Stimulated activated CD8-positive, alpha-beta memory T cell treated with anti-CD3 and anti-CD28 coated beads, Interleukin-7, amount 100 ng/mL, for 48 hours (primary cell): Measurements from ENCODE around the gene LCE2D.

Experiments used
- DNase-seq, 2 donors: peaks; one replicate each; pipeline ENCODE4 v3.0.0-alpha.2; 2020; ENCODE audit warnings: low read depth in 1 of 2; ENCODE audit errors: extremely low read depth in 1 of 2

LCE2D gene

DNA sequence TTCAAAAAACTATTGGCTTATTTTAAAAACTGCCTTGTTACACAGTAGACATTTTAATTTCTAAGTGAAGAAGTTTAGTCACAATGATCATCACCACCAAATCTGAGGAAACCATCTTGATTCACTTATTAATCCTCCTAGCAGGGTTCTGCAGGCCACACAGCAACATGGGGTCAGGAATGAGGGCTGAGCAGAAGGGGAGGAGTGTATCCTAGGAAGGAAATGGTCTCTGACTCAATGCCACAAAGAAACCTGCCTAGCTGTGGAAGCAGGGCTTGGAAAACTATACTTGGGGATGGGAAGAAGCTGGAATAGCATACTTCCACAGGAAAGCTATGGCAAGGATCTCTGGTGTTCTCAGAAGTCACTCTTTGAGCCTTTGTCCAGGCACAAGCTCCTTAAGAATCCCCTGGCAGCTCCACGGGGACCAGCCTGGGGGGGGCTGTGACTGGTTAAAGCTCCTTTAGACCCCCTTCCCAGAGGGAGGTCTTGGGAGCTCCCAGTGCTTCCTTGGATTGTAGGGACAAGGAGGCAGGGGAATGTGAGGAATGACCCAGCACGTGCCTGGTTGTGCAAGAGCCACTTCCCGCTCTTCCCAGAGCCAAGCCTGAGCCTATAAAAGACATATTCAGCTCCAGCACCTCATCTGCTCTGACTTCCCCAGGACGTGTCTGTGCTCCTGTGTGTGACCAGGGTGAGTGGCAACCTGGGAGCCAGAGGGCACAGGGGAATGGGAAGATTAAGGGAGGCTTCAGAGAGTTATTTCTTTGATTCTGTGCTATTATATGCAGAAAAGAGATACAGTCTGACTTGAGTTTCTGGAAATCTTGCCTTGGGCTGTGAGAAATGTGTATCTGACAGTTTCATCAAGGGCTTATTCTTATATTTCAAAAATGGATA lies 34.8 kb downstream of the LCE2D start, which contains the start of gene LCE2A:
LCE2A (plus strand) TSS at position 645 of the 900 bp plus-strand sequence. CDS start 557 bp downstream, outside the sequence.
- DNase-seq, result no peak

DNA sequence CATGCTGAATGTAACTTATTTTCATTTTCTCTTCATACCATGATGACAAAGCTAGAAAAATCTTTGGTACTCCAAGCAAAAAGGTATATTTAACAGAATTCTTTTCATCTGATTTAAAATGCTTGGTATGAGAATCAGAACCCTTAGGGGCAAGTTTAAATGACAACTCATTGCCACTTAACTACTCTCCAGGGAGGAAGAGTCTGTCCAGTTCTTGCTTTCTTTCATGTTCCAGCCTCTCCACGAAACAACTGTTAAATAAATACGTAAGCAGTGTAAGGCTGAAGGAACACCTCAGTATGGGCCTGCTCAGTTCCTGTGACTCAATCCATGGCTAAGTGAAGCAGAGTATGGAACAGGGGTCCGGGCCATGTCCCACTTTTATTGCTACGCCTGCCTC lies 36.6 kb downstream of the LCE2D start:
- no peak for DNase-seq

DNA sequence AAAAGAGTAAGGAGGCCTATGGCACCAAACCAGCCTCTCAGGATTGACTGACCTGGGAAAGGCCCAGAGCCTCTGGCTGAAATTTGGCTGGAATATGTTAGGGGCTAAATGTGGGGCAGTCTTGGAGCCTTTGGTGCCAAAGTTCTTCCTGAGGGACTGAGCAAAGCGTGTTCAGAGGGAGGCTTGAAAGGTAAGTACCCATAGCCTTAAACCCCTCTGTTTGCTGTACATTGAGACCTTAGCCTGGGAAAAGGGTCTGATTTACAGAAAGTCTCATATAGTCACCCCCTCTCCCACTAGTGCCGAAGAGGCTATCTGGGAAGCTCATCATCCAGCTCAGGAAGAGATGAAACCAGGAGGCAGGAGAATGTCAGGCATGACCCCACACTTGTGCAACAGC lies 44.7 kb downstream of the LCE2D start, which contains the start of gene LCE4A:
LCE4A (plus strand) TSS at position 301 of the 400 bp plus-strand sequence. CDS start 916 bp downstream, outside the sequence.
- DNase-seq, result no peak
